ENCODE measurements around the gene SNX20. TPM values are rescaled to one million over a fixed set of nuclear protein-coding genes. Genes with fewer than 3 reads are reported as not detected.

SNX20 gene
- total and polyA plus RNA-seq, 2 of the 13 experiments (the other 11 are each of a cell fraction or from before 2014, with no cell fraction given) = not detected

GRCh38 chr16:50665128-50665878, 15.8 kb downstream of the SNX20 start (continued):
- TF ChIP-seq KMT2B (CRISPR knock-in tag; IDR thresholded peaks at IDR 0.05) (peak; percentile 60; the same call in 1 of the 2 replicates), ZNF460 (CRISPR knock-in tag; IDR thresholded peaks at IDR 0.05; ENCODE audit: borderline replicate concordance) (peak; percentile 53; the same call in 1 of the 2 replicates), SRSF1 (optimal IDR thresholded peaks at IDR 0.05; ENCODE audit: low read depth, low read length) (peak; percentile 56), HOXA9 (CRISPR knock-in tag; IDR thresholded peaks at IDR 0.05; ENCODE audit: borderline replicate concordance) (no peak), YY1 (IDR thresholded peaks at IDR 0.05; ENCODE audit: insufficient read depth, insufficient replicate concordance, low read depth, low read length) (peak; percentile 28), ZNF772 (CRISPR knock-in tag; IDR thresholded peaks at IDR 0.05) (no peak), KDM3A (CRISPR knock-in tag; IDR thresholded peaks at IDR 0.05; ENCODE audit: low read depth) (peak; percentile 77; the same call in 1 of the 2 replicates), TEAD3 (CRISPR knock-in tag; optimal IDR thresholded peaks at IDR 0.05; ENCODE audit: borderline replicate concordance) (no peak), ARNT2 (CRISPR knock-in tag; IDR thresholded peaks at IDR 0.05; ENCODE audit: low read depth) (no peak; the same call in 1 of the 2 replicates), ZFY (CRISPR knock-in tag; IDR thresholded peaks at IDR 0.05) (peak; percentile 47; the same call in 1 of the 2 replicates), ZNF101 (CRISPR knock-in tag; IDR thresholded peaks at IDR 0.05; ENCODE audit: borderline replicate concordance, low read depth) (no peak), JUNB (CRISPR knock-in tag; IDR thresholded peaks at IDR 0.05; ENCODE audit: borderline replicate concordance) (no peak), KDM1A (CRISPR knock-in tag; IDR thresholded peaks at IDR 0.05) (no peak), ZNF292 (CRISPR knock-in tag; IDR thresholded peaks at IDR 0.05; ENCODE audit: borderline replicate concordance, low read depth) (0 out of 2 replicates have a peak, but pooled peaks have one; percentile 39), ETV5 (CRISPR knock-in tag; IDR thresholded peaks at IDR 0.05; ENCODE audit: borderline replicate concordance) (no peak), SP4 (CRISPR knock-in tag; IDR thresholded peaks at IDR 0.05) (0 out of 2 replicates have a peak, but pooled peaks have one; percentile 45), FOSL2 (CRISPR knock-in tag; IDR thresholded peaks at IDR 0.05) (0 out of 2 replicates have a peak, but pooled peaks have one; percentile 16), ZNF670 (CRISPR knock-in tag; IDR thresholded peaks at IDR 0.05; ENCODE audit: borderline replicate concordance) (no peak), U2AF2 (IDR thresholded peaks at IDR 0.05; ENCODE audit: low read depth, low read length) (no peak), POLR2A (IDR thresholded peaks at IDR 0.05; ENCODE audit: insufficient read depth in 1 of 2, low read depth in 2 of 2, low read length in 2 of 2) (0 out of 4 replicates have a peak, but pooled peaks of 1 of the 2 experiments have one; percentile 15)
- TF ChIP-seq, protein P1, sequence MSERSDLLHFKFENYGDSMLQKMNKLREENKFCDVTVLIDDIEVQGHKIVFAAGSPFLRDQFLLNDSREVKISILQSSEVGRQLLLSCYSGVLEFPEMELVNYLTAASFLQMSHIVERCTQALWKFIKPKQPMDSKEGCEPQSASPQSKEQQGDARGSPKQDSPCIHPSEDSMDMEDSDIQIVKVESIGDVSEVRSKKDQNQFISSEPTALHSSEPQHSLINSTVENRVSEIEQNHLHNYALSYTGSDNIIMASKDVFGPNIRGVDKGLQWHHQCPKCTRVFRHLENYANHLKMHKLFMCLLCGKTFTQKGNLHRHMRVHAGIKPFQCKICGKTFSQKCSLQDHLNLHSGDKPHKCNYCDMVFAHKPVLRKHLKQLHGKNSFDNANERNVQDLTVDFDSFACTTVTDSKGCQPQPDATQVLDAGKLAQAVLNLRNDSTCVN (CRISPR knock-in tag; IDR thresholded peaks at IDR 0.05; ENCODE audit: borderline replicate concordance) = no peak
- TF ChIP-seq, protein P2, sequence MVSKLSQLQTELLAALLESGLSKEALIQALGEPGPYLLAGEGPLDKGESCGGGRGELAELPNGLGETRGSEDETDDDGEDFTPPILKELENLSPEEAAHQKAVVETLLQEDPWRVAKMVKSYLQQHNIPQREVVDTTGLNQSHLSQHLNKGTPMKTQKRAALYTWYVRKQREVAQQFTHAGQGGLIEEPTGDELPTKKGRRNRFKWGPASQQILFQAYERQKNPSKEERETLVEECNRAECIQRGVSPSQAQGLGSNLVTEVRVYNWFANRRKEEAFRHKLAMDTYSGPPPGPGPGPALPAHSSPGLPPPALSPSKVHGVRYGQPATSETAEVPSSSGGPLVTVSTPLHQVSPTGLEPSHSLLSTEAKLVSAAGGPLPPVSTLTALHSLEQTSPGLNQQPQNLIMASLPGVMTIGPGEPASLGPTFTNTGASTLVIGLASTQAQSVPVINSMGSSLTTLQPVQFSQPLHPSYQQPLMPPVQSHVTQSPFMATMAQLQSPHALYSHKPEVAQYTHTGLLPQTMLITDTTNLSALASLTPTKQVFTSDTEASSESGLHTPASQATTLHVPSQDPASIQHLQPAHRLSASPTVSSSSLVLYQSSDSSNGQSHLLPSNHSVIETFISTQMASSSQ (IDR thresholded peaks at IDR 0.05; ENCODE audit: low read depth) = no peak
- TF ChIP-seq, protein P2 (CRISPR knock-in tag; IDR thresholded peaks at IDR 0.05; ENCODE audit: borderline replicate concordance) = no peak
- TF ChIP-seq, protein P3, sequence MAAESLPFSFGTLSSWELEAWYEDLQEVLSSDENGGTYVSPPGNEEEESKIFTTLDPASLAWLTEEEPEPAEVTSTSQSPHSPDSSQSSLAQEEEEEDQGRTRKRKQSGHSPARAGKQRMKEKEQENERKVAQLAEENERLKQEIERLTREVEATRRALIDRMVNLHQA (CRISPR knock-in tag; IDR thresholded peaks at IDR 0.05) = no peak

All from HepG2 (cell line).